ENCODE measurements around the gene CSH2. TPM values are rescaled to one million over a fixed set of nuclear protein-coding genes. Genes with fewer than 3 reads are reported as not detected.
"Not testable (repeated sequence)": the region's sequence is repeated elsewhere in the genome, so short reads cannot be mapped to it uniquely, and the experiment has no call there.

CSH2 gene
- total RNA-seq, 6 experiments from 2014 or later = not detected

DNA sequence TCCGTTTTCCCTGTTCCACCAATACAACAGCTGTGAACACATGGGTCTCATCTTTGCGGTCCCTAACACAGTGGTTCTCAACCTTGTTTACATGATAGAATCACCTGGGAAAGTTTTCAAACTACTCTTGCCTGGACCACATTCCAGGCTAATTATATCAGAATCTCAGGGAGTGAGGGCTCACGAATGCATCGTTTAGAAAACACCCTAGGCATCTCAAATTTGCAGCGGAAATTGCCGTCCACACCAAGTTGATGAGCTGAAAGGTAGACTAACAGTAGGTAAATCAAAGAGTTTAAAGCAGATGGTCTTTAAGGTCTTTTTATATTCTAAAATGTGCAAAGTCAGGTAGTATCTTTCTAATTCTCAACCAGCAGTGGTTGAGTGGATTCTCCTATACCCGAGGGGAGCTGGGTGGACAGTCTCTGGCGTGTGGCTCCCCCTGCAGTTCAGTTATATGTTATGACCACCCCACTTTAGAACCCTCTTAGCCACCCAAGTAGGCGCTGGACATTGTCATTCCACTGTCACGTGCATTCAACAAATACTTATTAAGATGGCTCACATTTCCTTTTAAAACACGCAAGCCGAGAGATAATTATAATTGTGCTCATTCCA, 33.8 kb upstream of the CSH2 start:
- not testable (repeated sequence) for H3K4me3 Mint-ChIP-seq; H3K4me1 Mint-ChIP-seq (ENCODE audit: low read depth); H3K9me3 Mint-ChIP-seq; H3K27ac Mint-ChIP-seq; H3K36me3 Mint-ChIP-seq (ENCODE audit: low read depth)
- peak; percentile 17 for DNase-seq
- TF ChIP-seq, protein P1, sequence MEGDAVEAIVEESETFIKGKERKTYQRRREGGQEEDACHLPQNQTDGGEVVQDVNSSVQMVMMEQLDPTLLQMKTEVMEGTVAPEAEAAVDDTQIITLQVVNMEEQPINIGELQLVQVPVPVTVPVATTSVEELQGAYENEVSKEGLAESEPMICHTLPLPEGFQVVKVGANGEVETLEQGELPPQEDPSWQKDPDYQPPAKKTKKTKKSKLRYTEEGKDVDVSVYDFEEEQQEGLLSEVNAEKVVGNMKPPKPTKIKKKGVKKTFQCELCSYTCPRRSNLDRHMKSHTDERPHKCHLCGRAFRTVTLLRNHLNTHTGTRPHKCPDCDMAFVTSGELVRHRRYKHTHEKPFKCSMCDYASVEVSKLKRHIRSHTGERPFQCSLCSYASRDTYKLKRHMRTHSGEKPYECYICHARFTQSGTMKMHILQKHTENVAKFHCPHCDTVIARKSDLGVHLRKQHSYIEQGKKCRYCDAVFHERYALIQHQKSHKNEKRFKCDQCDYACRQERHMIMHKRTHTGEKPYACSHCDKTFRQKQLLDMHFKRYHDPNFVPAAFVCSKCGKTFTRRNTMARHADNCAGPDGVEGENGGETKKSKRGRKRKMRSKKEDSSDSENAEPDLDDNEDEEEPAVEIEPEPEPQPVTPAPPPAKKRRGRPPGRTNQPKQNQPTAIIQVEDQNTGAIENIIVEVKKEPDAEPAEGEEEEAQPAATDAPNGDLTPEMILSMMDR (IDR thresholded peaks at IDR 0.05) = peak; percentile 62
- peaks cover 65% of the 10 kb centered on the region for H3K27me3 Mint-ChIP-seq (ENCODE audit: insufficient read depth)

DNA sequence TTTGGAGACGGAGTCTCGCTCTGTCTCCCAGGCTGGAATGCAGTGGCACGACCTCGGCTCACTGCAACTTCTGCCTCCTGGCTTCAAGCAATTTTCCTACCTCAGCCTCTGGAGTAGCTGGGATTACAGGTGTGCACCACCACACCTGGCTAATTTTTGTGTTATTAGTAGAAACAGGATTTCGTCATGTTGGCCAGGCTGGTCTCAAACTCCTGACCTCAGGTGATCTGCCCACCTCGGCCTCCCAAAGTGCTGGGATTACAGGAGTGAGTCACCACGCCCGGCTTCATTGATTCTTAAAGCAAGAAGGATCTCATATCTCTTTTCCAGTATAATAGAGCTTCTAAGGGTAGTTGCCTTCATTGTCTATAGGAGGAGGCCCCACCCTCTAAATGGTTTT, 31.3 kb upstream of the CSH2 start:
- H3K27me3 Mint-ChIP-seq (ENCODE audit: insufficient read depth) = peaks cover 68% of the 10 kb centered on the region
- not testable (repeated sequence) for H3K4me3 Mint-ChIP-seq; H3K27ac Mint-ChIP-seq; H3K9me3 Mint-ChIP-seq; H3K36me3 Mint-ChIP-seq (ENCODE audit: low read depth); H3K4me1 Mint-ChIP-seq (ENCODE audit: low read depth); DNase-seq

DNA sequence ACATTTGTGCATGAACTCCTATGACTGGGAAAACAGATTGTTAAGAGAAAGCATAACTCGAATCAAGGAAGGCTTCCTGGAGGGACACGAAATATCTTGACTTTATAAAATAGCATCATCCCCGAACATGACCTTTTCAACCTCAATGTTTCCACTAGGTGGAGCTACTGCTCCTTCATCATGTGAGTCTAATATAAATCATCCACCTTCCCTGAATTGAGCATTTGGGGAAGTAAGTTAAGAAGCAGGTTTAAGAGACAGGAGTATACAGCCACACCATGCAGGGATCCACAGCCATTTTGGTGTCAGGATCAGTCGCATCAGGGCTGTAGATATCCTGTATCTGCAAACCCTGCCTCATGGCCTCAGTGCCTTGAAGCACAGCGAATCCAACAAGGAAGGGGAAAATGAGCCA, 30.3 kb upstream of the CSH2 start:
- TF ChIP-seq, protein P1 (IDR thresholded peaks at IDR 0.05) = peak; percentile 70
- H3K27ac Mint-ChIP-seq; H3K9me3 Mint-ChIP-seq; H3K4me1 Mint-ChIP-seq (ENCODE audit: low read depth); H3K4me3 Mint-ChIP-seq; H3K36me3 Mint-ChIP-seq (ENCODE audit: low read depth): not testable (repeated sequence)
- peaks cover 62% of the 10 kb centered on the region for H3K27me3 Mint-ChIP-seq (ENCODE audit: insufficient read depth)
- DNase-seq = peak; percentile 33

DNA sequence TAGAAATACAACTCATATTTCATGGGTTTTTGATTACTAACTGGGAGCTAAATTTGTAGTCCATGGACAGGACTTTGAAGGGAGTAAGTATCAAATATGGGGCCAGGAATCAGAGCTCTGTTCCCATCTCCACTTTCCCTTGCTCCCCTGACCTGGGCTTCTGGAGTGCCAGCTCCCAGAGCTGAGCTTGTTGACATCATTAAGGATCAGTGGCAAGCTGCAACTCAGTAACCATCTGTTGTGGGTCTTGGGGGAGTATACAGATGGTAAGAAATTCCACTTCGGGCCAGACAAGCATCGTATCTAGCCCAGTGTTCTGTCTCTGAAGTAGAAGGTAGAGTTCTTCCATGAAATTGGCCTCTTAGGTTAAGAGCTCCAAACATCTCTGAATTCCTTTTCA, 28.5 kb upstream of the CSH2 start:
- H3K27ac Mint-ChIP-seq; H3K9me3 Mint-ChIP-seq; DNase-seq; H3K4me3 Mint-ChIP-seq; H3K4me1 Mint-ChIP-seq (ENCODE audit: low read depth); H3K36me3 Mint-ChIP-seq (ENCODE audit: low read depth): not testable (repeated sequence)
- peaks cover 52% of the 10 kb centered on the region for H3K27me3 Mint-ChIP-seq (ENCODE audit: insufficient read depth)

DNA sequence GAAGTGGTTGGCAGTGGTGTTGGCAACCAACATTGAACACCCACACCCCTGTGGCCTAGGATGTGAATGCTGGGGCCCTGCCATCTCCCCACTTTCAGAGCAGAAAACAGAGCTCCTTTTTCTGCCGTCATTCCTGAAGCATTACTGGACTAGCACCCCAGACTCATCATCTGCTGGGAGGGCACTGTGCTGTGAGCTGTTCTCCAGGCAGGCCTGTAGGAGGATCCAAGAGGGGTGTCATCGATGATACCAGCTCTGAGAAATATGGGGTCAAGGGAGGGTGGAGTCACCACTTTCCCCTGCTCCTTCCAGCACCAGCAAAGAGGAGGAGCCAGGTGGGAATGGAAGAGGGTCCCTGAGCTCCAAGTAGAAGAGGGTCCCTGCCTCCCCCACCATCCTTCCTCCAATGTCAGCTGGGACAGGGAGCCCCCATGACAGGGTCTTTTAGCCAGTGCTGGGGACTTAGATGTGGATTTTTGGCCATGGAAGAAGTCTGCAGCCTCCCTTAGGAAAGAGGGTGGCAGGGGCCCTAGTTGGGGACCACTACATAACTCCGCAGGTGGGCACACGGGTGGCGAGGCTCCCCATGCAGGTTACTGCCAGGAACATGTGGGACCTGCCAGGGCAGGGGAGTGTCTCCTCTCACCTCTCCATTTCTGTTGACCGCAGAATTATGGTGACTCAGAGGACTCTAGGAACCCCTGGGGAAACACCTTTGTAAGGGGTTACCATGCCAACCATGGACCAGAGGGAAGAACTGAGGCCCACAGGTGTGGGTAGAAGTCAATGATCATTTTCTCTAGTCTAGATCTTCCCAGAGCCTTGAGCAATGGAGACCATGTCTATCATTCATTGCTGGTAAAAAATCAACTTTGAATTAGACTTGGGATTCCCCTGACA, 25.7 kb upstream of the CSH2 start:
- not testable (repeated sequence) for H3K27ac Mint-ChIP-seq; H3K4me1 Mint-ChIP-seq (ENCODE audit: low read depth); H3K36me3 Mint-ChIP-seq (ENCODE audit: low read depth); H3K9me3 Mint-ChIP-seq; H3K4me3 Mint-ChIP-seq
- TF ChIP-seq, protein P1 (IDR thresholded peaks at IDR 0.05) = 0 out of 2 replicates have a peak, but pooled peaks have one; percentile 12
- peak; percentile 25 for DNase-seq
- H3K27me3 Mint-ChIP-seq (ENCODE audit: insufficient read depth) = peaks cover 41% of the 10 kb centered on the region

DNA sequence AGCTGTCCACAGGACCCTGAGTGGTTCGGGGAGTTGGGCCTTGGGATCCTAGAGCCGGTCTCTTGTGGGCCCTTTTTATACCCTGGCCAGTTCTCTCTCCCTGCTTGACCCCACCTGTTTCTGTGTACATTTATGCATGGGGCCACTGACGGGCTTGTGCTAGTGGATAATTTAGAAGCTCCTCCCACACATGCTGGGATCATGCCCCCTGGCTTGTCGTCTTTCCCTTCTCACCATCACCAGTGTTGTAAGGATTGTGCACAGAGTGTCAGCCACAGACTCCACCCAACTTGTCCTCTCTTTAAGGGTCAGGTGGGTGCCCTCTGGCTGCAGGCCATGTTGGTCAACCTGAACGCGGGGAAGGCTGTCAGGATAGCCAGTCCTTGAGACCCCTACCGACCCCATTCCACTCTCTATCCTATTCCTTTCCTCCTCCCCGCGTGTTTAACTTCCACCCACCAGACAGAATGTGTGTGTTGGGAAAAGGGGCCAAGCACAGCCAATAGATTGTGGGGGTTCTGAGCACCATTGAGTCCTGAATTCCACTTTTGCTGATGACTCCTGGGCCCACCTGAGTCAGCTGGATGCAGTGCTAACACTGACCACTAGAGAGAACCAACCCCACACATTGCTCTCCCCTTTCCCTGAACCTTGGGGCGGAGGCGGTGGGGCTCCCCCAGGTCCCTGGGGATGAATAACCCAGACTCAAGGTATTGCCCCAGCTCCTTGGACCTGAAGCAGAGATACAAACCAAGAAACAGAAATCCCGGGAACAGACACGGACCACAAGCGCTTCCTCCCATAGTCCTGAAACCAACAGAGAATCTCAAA, 23.3 kb upstream of the CSH2 start, which contains the start of gene CSH1:
Gene CSH1 (minus strand): TSS at position 51 of the 831 bp plus-strand sequence. CDS start 63 bp downstream, outside the sequence.
- H3K9me3 Mint-ChIP-seq; DNase-seq; H3K4me1 Mint-ChIP-seq (ENCODE audit: low read depth); H3K4me3 Mint-ChIP-seq; H3K27ac Mint-ChIP-seq; H3K36me3 Mint-ChIP-seq (ENCODE audit: low read depth): not testable (repeated sequence)
- TF ChIP-seq, protein P1 (IDR thresholded peaks at IDR 0.05) = peak; percentile 23; the same call in 1 of the 2 replicates
- H3K27me3 Mint-ChIP-seq (ENCODE audit: insufficient read depth) = peaks cover 30% of the 10 kb centered on the region

DNA sequence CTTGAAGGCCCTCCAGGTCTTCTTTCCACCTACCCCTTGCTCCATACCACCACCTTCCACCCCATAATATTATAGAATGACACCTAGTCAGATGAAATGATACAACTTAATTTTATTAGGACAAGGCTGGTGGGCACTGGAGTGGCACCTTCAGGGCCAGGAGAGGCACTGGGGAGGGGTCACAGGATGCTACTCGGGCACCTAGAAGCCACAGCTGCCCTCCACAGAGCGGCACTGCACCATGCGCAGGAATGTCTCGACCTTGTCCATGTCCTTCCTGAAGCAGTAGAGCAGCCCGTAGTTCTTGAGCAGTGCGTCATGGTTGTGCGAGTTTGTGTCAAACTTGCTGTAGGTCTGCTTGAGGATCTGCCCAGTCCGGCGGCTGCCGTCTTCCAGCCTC, 21.3 kb upstream of the CSH2 start:
- H3K27ac Mint-ChIP-seq; H3K4me1 Mint-ChIP-seq (ENCODE audit: low read depth); H3K36me3 Mint-ChIP-seq (ENCODE audit: low read depth); H3K4me3 Mint-ChIP-seq; H3K9me3 Mint-ChIP-seq; DNase-seq: not testable (repeated sequence)
- H3K27me3 Mint-ChIP-seq (ENCODE audit: insufficient read depth) = peaks cover 23% of the 10 kb centered on the region

DNA sequence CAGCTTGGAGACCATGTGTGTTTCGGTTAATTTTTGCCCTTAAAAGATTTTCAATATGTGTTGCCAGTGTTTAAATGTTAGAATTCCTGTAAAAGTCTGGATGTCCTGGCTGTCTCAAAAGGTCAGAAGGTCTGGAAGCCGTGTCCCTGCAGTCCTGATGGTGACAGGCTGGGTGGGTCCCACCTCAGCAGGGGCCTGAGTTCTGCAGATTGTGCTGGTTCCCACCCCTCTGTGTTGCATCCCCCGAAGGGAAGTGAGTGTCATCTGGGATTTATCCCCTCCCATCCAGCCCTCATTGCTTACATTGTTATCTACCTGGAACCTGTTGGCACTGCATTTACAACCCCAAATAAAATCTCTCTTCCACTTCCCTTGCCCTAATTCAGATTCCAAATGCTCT, 20.5 kb upstream of the CSH2 start:
- not testable (repeated sequence) for DNase-seq

More for the DNA sequence above, 20.5 kb upstream of the CSH2 start:
- peaks cover 20% of the 10 kb centered on the region for H3K27me3 Mint-ChIP-seq (ENCODE audit: insufficient read depth)
- H3K27ac Mint-ChIP-seq; H3K9me3 Mint-ChIP-seq; H3K4me3 Mint-ChIP-seq; H3K4me1 Mint-ChIP-seq (ENCODE audit: low read depth); H3K36me3 Mint-ChIP-seq (ENCODE audit: low read depth): not testable (repeated sequence)

Data from HFFc6 (cell line).